GM15510 (cell line): ENCODE results near the gene PTTG1IP.

Source experiments
- POLR2A ChIP-seq: IDR thresholded peaks from 3 replicates; pipeline ENCODE4 v1.6.1; 2011; ENCODE audit warnings: borderline replicate concordance; ENCODE audit not compliant: insufficient read length; ENCODE audit errors: extremely low read depth

Gene PTTG1IP

DNA sequence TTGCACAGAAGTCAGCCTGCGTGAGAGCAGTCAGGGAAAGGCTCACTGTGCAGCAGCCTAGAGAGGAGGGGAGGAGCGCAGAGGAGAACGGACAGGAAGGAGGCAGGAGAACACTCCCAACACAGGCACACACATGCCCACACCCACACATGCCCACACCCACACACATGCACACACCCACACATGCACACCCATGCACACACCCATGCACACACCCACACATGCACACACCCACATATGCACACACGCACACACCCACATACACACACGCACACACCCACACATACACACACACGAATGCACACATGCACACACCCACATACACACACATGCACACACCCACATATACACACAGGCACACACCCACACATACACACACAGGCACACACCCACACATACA lies 62.7 kb downstream of the PTTG1IP start:
- no peak for TF ChIP-seq POLR2A

GRCh38 chr21:44805859-44806258 lies 67.6 kb downstream of the PTTG1IP start:
- no peak for TF ChIP-seq POLR2A

- TF ChIP-seq POLR2A = no peak
Measured at GRCh38 chr21:44805226-44805625, 68.3 kb downstream of the PTTG1IP start.

DNA sequence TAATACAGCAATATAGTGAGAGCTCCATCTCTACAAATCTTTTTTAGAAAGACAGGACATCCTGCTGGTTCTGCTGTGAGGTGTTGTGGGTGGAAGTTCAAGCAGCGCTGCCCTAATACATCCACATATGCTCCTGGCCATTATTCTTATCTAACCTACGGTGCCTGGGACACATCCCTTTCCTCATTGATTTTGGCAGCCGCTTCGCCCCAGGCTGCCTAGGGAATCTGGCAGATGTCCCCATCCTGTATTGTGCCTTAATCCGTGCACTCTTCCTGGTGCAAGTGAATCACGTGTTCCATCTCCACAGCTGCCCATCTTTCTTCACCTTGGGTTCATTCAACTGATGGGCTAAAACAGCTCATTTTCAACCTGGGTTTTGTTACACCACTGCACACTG lies 68.7 kb downstream of the PTTG1IP start:
- no peak for TF ChIP-seq POLR2A

- no peak for TF ChIP-seq POLR2A
Measured at GRCh38 chr21:44803651-44804050, 69.8 kb downstream of the PTTG1IP start.

DNA sequence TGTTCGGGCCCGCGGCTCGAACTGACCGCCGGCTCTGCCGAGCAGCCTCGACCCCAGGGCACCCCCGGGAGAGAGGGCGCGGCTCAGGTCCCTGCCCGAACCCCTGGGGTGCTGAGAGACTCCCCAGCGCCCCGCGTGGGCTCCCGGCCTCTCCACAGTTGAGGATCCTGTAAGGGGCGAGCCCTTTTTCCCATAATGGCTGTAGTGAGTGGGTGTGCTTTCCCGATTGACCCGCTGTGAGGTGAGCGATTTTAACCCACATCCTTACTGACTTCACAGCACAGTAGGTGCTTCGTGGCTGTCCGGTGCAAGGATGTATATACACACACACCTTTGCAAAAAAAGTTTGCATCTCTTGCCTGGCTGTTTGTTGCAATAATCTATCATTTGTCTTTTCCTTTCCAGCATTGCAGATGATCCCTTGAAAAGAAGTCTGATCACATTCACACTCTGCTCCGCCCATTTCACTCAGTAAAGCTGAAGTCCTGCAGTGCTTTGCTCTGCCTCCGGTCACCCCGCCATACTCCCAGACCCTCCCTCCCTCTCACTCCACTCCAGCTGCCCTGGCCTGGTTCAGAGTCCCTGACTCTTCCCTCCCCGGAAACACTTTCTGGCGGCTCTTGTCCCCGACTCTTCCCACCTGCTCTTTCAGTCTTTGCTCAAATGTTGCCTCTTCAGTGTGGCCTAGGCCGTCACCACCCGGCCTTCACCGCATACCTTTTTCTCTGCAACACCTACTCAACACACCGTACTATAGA lies 70.9 kb downstream of the PTTG1IP start:
- no peak for TF ChIP-seq POLR2A

GRCh38 chr21:44801468-44802395 lies 71.8 kb downstream of the PTTG1IP start, which contains the start of gene UBE2G2:
Gene UBE2G2 (minus strand): TSS chr21:44801820. CDS start chr21:44801748, 72 bp downstream.
- TF ChIP-seq POLR2A = peak; percentile 93

GRCh38 chr21:44800971-44801467 lies 72.5 kb downstream of the PTTG1IP start:
- TF ChIP-seq POLR2A = no peak

GRCh38 chr21:44800103-44800502 lies 73.4 kb downstream of the PTTG1IP start:
- no peak for TF ChIP-seq POLR2A

- TF ChIP-seq POLR2A = no peak
Measured at GRCh38 chr21:44799646-44800045, 73.8 kb downstream of the PTTG1IP start.
